ENCODE measurements around the gene MRPS27.

- TF ChIP-seq ZFX (IDR thresholded peaks at IDR 0.05; ENCODE audit: borderline replicate concordance) (no peak), CTCF (IDR thresholded peaks at IDR 0.05) (no peak)
Measured at GRCh38 chr5:72358925-72359324, 38.9 kb upstream of the MRPS27 start.

Data from 22Rv1 (cell line).